Neural cell (in vitro differentiated cells): ENCODE measurements around the gene RUFY4. TPM values are rescaled to one million over a fixed set of nuclear protein-coding genes. Genes with fewer than 3 reads are reported as not detected.

ENCODE experiments used
- H2AFZ ChIP-seq: fragments of 200-600, 300-800 bp; sonication (generic), shearing (Covaris generic); 2 replicates; pipeline ENCODE4 v1.6.0; 2014; ENCODE audit warnings: low read depth, mild to moderate bottlenecking, antibody characterized with exemption, low read length, moderate library complexity
- H3F3A ChIP-seq: fragments of 200-600 bp; shearing (Covaris generic); 2 replicates; pipeline ENCODE4 v1.6.1; 2016; ENCODE audit warnings: mild to moderate bottlenecking, moderate library complexity, mixed read lengths, antibody characterized with exemption, low read length; ENCODE audit not compliant: insufficient read depth, poor library complexity, severe bottlenecking
- H3K27ac ChIP-seq: fragments of 200-600, 300-800 bp; sonication (generic), shearing (Covaris generic); 2 replicates; pipeline ENCODE4 v1.5.1; 2014; ENCODE audit warnings: mild to moderate bottlenecking, low read length, moderate library complexity
- H3K27me3 ChIP-seq: fragments of 300-800, 200-600 bp; sonication (generic), shearing (Covaris generic); 2 replicates; pipeline ENCODE4 v1.6.0; 2014; ENCODE audit warnings: mild to moderate bottlenecking, low read depth, low read length, moderate library complexity; ENCODE audit not compliant: insufficient read depth
- H3K36me3 ChIP-seq: fragments of 300-800, 200-600 bp; sonication (generic), shearing (Covaris generic); 2 replicates; pipeline ENCODE4 v1.5.1; 2014; ENCODE audit warnings: mild to moderate bottlenecking, antibody characterized with exemption, low read length, moderate library complexity; ENCODE audit not compliant: insufficient read depth
- H3K4me2 ChIP-seq: fragments of 300-800, 200-600 bp; sonication (generic), shearing (Covaris generic); 2 replicates; pipeline ENCODE4 v1.6.0; 2014; ENCODE audit warnings: mild to moderate bottlenecking, low read length
- H3K4me3 ChIP-seq: fragments of 300-800, 200-600 bp; sonication (generic), shearing (Covaris generic); 2 replicates; pipeline ENCODE4 v1.5.1; 2014; ENCODE audit warnings: mild to moderate bottlenecking, low read length, moderate library complexity
- H3K79me2 ChIP-seq: fragments of 200-600 bp; shearing (Covaris generic); replicated peaks from 2 replicates; pipeline ENCODE4 v1.6.0; 2014; ENCODE audit warnings: mild to moderate bottlenecking, low read length, moderate library complexity; ENCODE audit not compliant: insufficient read depth
- H3K9ac ChIP-seq: fragments of 300-800, 200-600 bp; sonication (generic), shearing (Covaris generic); 2 replicates; pipeline ENCODE4 v1.6.1; 2016; ENCODE audit warnings: mild to moderate bottlenecking, low read length, mixed read lengths
- H3K9me2 ChIP-seq: fragments of 200-600 bp; shearing (Covaris generic); 2 replicates; pipeline ENCODE4 v1.6.1; 2016; ENCODE audit warnings: mild to moderate bottlenecking, low read length, mixed read lengths; ENCODE audit not compliant: insufficient read depth
- H3K9me3 ChIP-seq: fragments of 200-600, 300-800 bp; sonication (generic), shearing (Covaris generic); 2 replicates; pipeline ENCODE4 v1.6.1; 2016; ENCODE audit warnings: mild to moderate bottlenecking, mixed run types, low read length, moderate library complexity, mixed read lengths
- H4K20me1 ChIP-seq: fragments of 200-600 bp; shearing (Covaris generic); 2 replicates; pipeline ENCODE4 v1.6.1; 2016; ENCODE audit warnings: mild to moderate bottlenecking, mixed run types; ENCODE audit not compliant: insufficient read depth
- CTCF ChIP-seq: fragments of 450-650 bp; IDR thresholded peaks from 2 replicates; pipeline ENCODE4 v1.5.1; 2014; ENCODE audit warnings: antibody characterized with exemption, mild to moderate bottlenecking, moderate library complexity; ENCODE audit not compliant: poor library complexity, severe bottlenecking
- EP300 ChIP-seq: fragments of 450-650 bp; conservative IDR thresholded peaks from 2 replicates; pipeline ENCODE4 v1.6.1; 2014; ENCODE audit warnings: antibody characterized with exemption, mild to moderate bottlenecking, moderate library complexity; ENCODE audit not compliant: poor library complexity, severe bottlenecking
- EZH2 ChIP-seq: fragments of 200-600, 300-800 bp; shearing (Covaris generic), sonication (generic); IDR thresholded peaks from 2 replicates; pipeline ENCODE4 v1.6.1; 2014; ENCODE audit warnings: antibody characterized with exemption, low read length, borderline replicate concordance, mild to moderate bottlenecking; ENCODE audit not compliant: insufficient read depth, poor library complexity, severe bottlenecking
- MXI1 ChIP-seq: fragments of 450-650 bp; conservative IDR thresholded peaks from 2 replicates; pipeline ENCODE4 v1.6.1; 2014; ENCODE audit warnings: antibody characterized with exemption, mild to moderate bottlenecking; ENCODE audit not compliant: poor library complexity, severe bottlenecking
- POLR2AphosphoS5 ChIP-seq: IDR thresholded peaks from 2 replicates; pipeline ENCODE4 v1.6.1; 2012
- RAD21 ChIP-seq: fragments of 450-650 bp; conservative IDR thresholded peaks from 2 replicates; pipeline ENCODE4 v1.6.1; 2014; ENCODE audit warnings: antibody characterized with exemption, mild to moderate bottlenecking, moderate library complexity
- REST ChIP-seq: IDR thresholded peaks from 2 replicates; pipeline ENCODE4 v1.6.1; 2012; ENCODE audit warnings: borderline replicate concordance
- SMC3 ChIP-seq: fragments of 450-650 bp; conservative IDR thresholded peaks from 2 replicates; pipeline ENCODE4 v1.6.1; 2014; ENCODE audit warnings: antibody characterized with exemption, mild to moderate bottlenecking, moderate library complexity; ENCODE audit not compliant: poor library complexity
- TAF1 ChIP-seq: IDR thresholded peaks from 2 replicates; pipeline ENCODE4 v1.6.1; 2012; ENCODE audit warnings: low read depth
- polyA plus RNA-seq: library from polyadenylated mRNA; depleted of rRNA; stranded (reverse); fragments of >200 nt; gene quantifications from 2 replicates; pipeline ENCODE4 v1.2.3, GENCODE V29; 2014

The RUFY4 gene
- polyA plus RNA-seq, 1 donor from 2014 or later: not detected

GRCh38 chr2:218082586-218083351 lies 13.7 kb downstream of the RUFY4 start:
- H3K27me3 ChIP-seq: no peaks in the 10 kb centered on the region
- no peak overlapping the region for H3K9ac ChIP-seq
- no peak overlapping the region for H2AFZ ChIP-seq
- no peak overlapping the region for H3K27ac ChIP-seq
- no peak overlapping the region for H3K4me3 ChIP-seq
- H3F3A ChIP-seq: no peaks in the 10 kb centered on the region
- TF ChIP-seq EZH2: no peak
- TF ChIP-seq CTCF: no peak
- no peak for TF ChIP-seq REST
- TF ChIP-seq TAF1: no peak
- no peak for TF ChIP-seq RAD21
- no peak for TF ChIP-seq POLR2AphosphoS5
- peaks cover 4% of the 10 kb centered on the region for H3K9me3 ChIP-seq
- no peaks in the 10 kb centered on the region for H3K9me2 ChIP-seq
- no peaks in the 10 kb centered on the region for H3K36me3 ChIP-seq
- H3K79me2 ChIP-seq: no peaks in the 10 kb centered on the region
- no peak overlapping the region for H3K4me2 ChIP-seq
- H4K20me1 ChIP-seq: no peaks in the 10 kb centered on the region

- Histone ChIP-seq H3K27me3 (no peaks in the 10 kb centered on the region), H3K4me3 (no peak overlapping the region), H3K9me3 (peaks cover 4% of the 10 kb centered on the region), H3F3A (no peaks in the 10 kb centered on the region), H2AFZ (no peak overlapping the region), H3K9ac (no peak overlapping the region), H3K27ac (no peak overlapping the region), H3K36me3 (no peaks in the 10 kb centered on the region), H4K20me1 (no peaks in the 10 kb centered on the region), H3K79me2 (no peaks in the 10 kb centered on the region), H3K9me2 (no peaks in the 10 kb centered on the region), H3K4me2 (no peak overlapping the region)
- no peak for TF ChIP-seq CTCF
- TF ChIP-seq REST: no peak
- no peak for TF ChIP-seq EP300
- no peak for TF ChIP-seq EZH2
- no peak for TF ChIP-seq TAF1
- no peak for TF ChIP-seq MXI1
- TF ChIP-seq SMC3: no peak
- no peak for TF ChIP-seq POLR2AphosphoS5
- no peak for TF ChIP-seq RAD21
Observed at GRCh38 chr2:218083352-218083676, 14.3 kb downstream of the RUFY4 start.
